GM19240 (cell line): ENCODE results near the gene MAP2K3.
A peak's percentile ranks its signal among the peaks of the same experiment; 100 is the strongest.

Experiments used
- DNase-seq: peaks from one replicate; pipeline ENCODE4 v3.0.0; 2011; ENCODE audit warnings: low spot score; ENCODE audit not compliant: insufficient read length

Gene MAP2K3

DNA sequence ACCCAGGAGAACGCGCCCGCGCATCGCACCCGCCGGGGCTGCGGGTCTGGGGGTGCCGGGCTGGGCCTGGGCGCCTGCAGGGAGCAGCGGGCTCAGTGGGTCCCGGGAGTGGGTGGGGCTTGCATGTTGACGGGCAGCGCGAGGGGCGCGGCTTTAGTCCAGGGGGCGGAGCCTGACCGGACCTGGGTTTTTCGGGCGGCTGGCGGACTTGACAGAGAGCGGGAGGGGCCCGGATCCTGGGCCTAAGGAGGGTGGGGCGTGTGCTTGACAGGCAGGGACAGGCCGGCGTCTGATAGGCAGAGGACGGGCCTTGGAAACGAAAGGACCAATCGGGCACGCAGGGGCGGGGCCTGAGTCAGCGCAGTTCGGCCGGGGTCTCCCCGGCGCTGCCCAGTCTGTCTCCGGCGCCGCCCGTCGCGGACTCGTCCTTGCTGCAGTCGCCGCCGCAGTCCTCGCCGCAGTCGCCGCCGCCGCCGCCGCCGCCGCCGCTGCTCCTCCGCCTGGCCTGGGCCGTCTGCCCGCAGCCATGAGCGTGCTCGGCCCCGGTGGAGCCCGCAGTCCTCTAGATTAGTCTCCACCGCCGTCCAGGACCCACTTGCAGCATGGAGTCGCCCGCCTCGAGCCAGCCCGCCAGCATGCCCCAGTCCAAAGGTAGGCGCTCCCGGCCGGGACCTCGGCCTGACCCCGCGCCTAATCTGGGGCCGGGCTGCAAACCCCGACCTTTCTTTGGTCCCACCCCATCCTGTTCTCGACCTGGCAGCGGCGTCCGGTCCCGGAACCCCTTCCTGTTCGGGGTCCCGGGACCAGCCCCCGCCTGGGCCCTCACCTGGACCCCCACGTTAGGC is at the start of gene MAP2K3:
Gene MAP2K3, plus strand, starts transcription at position 393 of the 845 bp plus-strand sequence. Its CDS starts 210 bp downstream, at position 603.
- peak; percentile 96 for DNase-seq

GRCh38 chr17:21235921-21236320 is 48.6 kb upstream of the MAP2K3 start:
- DNase-seq = no peak

- peak; percentile 37 for DNase-seq
Observed at GRCh38 chr17:21239680-21240368, 44.7 kb upstream of the MAP2K3 start.

DNA sequence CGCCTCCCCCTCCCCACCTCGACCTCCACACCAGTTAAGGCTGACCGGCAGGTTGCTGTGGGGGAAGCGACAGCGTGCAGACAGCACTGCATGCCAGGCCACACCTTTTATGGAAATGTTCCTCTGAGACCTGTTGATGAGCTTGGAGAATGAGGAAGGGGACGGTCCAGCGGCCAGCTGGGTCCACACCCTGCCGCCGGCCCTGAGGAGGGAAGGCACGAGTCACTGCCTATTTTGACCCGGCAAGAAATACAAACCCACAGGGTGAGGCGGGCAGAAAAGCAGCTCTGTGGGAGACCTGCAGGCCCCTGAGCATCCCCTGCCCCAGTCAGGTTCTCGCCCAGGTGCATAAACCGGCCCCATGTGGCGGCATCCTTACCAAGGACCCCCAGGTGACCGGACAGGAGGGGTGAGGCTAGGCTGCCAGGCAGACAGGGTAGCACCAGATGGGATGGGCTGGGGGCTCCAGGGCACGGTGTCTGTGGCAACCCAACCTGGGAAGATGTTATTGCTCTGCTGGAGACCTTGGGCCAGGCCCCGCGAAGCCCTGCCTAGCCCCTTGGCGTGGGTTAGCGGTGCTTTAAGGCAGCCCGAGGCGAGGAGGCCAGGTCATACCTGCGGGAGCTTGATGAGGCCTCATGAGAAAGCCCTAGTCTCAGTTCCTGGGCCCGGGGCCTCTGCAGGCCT is 44.0 kb upstream of the MAP2K3 start:
- DNase-seq = no peak

DNA sequence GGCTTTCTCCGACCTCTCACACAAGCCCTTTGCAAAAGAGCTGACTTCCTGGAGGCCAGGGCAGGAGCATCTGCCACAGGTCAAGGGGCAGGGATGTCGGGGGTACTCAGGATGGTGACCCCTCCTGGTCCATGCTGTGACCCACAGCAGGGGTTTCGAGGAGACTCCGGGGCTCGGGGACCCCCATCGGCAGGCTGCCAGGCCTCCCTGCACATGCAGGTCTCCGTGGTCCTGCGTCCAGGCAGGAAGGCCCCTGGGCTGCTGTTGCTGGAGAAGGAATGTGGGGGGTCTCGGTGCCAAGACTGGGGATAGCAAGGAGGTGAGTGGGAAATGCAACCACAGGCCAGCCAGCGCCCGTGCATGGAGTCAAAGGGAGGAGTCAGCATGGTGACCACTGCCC is 42.9 kb upstream of the MAP2K3 start:
- DNase-seq = no peak

GRCh38 chr17:21242026-21242697 is 42.3 kb upstream of the MAP2K3 start:
- DNase-seq = no peak

GRCh38 chr17:21242780-21243515 is 41.6 kb upstream of the MAP2K3 start:
- DNase-seq = no peak

DNA sequence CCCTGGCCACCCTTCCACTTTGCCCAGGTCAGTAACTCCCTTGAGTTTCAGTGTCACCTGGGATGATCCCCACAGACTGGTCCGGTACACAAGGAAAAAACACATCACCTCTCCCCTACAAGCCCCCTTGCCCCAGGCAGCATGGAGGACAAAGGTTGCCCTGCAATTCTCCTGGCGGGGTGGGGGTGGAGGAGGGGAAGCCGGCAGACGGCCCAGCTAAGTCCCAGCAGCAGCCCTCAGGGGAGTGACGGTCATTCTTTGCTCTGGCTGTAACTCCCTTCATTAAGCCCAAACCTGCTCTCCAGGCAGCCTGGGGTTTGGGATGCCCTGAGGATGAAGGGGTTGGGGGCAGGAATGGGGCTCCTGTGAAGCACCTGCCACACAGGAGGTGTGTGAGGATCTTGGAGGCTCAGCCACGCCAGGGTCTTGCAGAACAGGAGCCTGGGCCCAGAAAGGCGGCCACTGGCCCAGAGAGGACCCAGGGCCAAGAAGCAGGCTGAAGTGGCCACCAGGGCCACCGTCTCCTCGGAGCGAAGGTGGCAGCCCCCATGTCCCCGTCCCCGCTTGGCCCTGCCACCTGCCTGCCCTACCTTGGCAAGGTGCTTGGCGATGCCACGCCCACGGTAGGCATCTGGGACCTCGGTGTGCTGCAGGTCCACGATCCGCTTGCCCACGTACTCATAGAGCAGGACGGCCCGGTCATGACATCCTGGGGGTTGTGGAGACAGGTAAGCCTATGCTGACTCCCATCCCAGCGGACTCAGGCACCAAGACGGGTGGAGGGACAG is 40.8 kb upstream of the MAP2K3 start:
- DNase-seq = no peak

DNA sequence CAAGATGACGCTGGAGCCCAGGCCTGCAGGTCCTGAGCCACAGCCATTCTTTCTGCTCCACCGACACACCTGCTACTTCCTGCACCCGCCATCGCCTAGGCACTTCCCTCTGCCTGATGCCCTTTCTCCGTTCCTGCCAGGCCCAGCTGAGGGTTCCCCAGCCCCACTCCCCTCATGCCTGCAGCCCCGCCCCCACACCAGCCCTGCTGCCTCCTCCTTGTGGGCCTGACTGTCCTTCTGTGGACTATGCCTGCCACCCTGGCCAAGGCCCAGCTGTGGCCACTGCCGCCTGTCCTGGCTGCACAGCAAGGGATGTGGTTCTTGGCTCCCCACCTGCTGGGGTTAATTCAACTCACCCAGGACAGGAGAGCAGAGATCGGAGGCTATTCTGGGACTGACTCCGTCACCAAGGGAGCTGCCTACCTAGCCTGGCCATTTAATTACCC is 38.8 kb upstream of the MAP2K3 start:
- DNase-seq = no peak

GRCh38 chr17:21246698-21247097 is 37.8 kb upstream of the MAP2K3 start:
- DNase-seq = no peak

DNA sequence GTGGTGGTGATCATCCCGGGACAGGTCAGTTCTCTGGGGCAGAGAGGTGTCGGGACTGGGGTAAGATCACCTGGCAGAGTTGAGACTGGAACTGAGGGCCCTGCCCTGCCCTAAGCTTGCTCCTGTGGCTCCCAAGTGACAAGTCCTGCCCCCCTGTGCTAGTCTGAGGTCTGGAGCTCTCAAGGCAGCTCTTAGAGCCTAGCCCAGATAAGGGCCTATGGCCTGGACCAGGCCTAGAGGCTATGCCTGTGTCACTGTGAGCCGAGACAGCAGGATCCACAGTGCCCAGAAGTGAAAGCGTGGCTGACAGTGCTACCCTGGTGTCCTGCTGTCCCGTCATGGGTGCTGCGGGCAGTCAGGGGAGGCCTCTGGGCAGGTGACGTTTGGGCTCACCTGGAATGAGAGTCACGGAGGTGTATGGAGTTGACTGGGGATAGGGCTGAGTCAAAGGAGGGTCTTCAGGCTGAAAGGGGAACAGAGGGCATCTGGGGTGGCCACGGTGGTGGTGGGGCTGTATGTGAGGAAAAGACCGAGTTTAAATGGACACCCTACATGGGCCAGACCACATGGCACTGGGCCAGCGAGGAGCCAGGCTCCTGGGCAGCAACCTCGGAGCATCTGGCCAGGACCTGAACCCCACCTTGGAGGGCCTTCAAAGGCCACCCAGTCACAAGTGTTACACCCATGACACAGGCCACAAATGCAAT is 36.8 kb upstream of the MAP2K3 start:
- no peak for DNase-seq

GRCh38 chr17:21248500-21248899 is 36.0 kb upstream of the MAP2K3 start:
- DNase-seq = no peak

DNA sequence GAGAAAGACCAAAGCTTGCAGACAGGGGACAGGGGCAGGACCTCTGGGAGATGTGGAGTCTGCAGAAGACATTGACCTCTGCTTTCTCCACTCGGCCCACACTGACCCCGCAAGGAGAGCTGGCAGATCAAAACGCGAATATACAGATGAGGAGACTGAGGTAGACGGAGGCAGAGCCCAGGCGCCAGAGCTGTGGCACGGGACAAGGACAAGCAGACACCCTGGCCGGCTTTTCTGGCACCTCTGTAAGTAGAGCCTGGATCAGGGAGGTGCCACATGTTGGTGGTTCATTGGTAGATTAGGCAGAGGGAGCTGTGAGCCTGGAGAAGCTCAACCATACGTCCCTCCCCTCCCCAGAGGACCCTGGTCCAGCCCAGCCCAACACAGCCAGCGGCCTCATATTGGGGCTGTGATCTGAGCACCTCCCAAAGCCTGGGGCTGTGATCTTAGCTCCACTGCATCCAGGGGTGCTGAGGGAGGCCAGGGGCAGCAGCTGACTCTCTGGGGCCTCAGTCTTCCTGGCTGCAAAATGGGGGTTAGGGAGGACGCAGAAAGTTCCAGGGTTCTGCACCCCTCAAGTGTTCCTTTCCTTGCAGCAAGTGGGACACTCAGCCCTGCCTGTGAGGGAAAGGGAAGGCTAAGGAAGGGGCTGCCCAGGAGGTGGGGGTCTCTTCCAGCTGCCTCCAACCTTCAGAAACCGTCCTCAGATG is 35.3 kb upstream of the MAP2K3 start:
- no peak for DNase-seq

DNA sequence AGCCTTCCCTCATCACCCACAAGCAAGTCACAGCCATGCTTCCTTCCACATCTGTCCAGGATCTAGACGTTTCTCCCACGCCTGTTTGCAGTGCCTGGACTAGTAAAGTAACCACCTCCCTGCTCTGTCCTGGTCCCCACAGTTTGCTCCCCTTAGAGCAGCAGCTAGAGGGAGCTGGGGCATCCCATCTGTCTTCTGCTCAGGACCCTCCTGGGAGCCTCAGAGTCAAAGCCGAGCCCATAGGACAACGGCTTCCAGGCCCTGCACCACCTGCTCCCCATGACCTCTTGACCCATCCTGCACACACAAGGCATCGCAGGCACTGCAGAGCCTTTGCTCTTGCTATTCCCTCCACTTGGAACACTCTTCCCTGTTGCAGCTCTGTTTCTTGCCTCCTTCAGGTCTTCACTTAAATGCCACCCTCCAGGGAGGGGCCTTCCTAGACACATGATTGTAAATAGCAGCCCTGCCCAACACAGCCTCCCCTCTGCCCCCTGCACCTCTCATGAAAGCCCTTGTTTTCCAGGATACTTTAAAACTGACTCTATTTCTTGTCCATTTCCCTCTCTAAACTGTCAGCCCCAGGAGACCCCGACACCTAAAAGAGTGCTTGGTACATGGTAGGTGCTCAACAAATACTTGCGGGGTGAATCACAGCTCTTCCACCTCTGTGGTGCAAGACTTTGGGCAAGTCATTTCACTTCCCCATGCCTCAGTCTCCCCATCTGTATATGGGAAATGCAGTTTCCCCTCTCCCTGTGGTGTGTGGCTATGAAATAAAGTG is 34.4 kb upstream of the MAP2K3 start:
- DNase-seq = no peak

GRCh38 chr17:21250854-21251253 is 33.7 kb upstream of the MAP2K3 start:
- DNase-seq = no peak

- no peak for DNase-seq
Observed at GRCh38 chr17:21251337-21252010, 33.0 kb upstream of the MAP2K3 start.

- no peak for DNase-seq
Observed at GRCh38 chr17:21252289-21252795, 32.2 kb upstream of the MAP2K3 start.
